Activated gamma-delta T cell treated with anti-CD3 and anti-CD28 coated beads, Interleukin-2, amount 50 U/mL, for 16 hours (primary cell): Measurements from ENCODE around the gene TMBIM1.

Source experiments
- DNase-seq: peaks from one replicate; pipeline ENCODE4 v3.0.0-alpha.2; 2020; ENCODE audit warnings: low read depth

The TMBIM1 gene

GRCh38 chr2:218272531-218273212, 19.6 kb downstream of the TMBIM1 start:
- peak; percentile 65 for DNase-seq

- no peak for DNase-seq
These were observed 20.3 kb downstream of the TMBIM1 start for GRCh38 chr2:218271865-218272530.

- DNase-seq, result no peak
These were observed 20.9 kb downstream of the TMBIM1 start for GRCh38 chr2:218271487-218271797.

- no peak for DNase-seq
These were observed 21.4 kb downstream of the TMBIM1 start for GRCh38 chr2:218270721-218271486.

GRCh38 chr2:218269900-218270720, 22.2 kb downstream of the TMBIM1 start, which contains the start of the genes AAMP and PNKD:
Gene AAMP, minus strand, starts transcription at chr2:218270137. Its CDS starts 51 bp downstream, at chr2:218270086.
Gene PNKD, plus strand, starts transcription at chr2:218270519. Its CDS starts 17 bp downstream, at chr2:218270536.
- peak; percentile 100 for DNase-seq

GRCh38 chr2:218267259-218267658, 25.0 kb downstream of the TMBIM1 start:
- DNase-seq, result no peak

GRCh38 chr2:218266316-218266979, 25.9 kb downstream of the TMBIM1 start:
- no peak for DNase-seq

GRCh38 chr2:218265626-218266025, 26.7 kb downstream of the TMBIM1 start:
- DNase-seq, result no peak

GRCh38 chr2:218264773-218265561, 27.3 kb downstream of the TMBIM1 start:
- DNase-seq, result no peak

- DNase-seq, result no peak
These were observed 28.3 kb downstream of the TMBIM1 start for GRCh38 chr2:218263817-218264641.

- no peak for DNase-seq
These were observed 29.4 kb downstream of the TMBIM1 start for GRCh38 chr2:218262631-218263586.

- no peak for DNase-seq
These were observed 30.1 kb downstream of the TMBIM1 start for GRCh38 chr2:218262237-218262600.

GRCh38 chr2:218261423-218262236, 30.7 kb downstream of the TMBIM1 start:
- DNase-seq, result no peak

GRCh38 chr2:218260742-218261422, 31.4 kb downstream of the TMBIM1 start, which contains the start of gene GPBAR1:
Gene GPBAR1, plus strand, starts transcription at chr2:218261015. Its CDS starts 1,710 bp downstream, at chr2:218262725.
- DNase-seq, result no peak

- DNase-seq, result no peak
These were observed 32.1 kb downstream of the TMBIM1 start for GRCh38 chr2:218260166-218260565.

GRCh38 chr2:218259099-218259961, 33.0 kb downstream of the TMBIM1 start:
- no peak for DNase-seq
